DOHH2 (cell line): ENCODE measurements around the gene PALS2.

Experiments used
- H3F3A ChIP-seq: fragments of 200-600 bp; sonication (generic), shearing (Covaris generic); 2 replicates; pipeline ENCODE4 v1.6.0; 2016; ENCODE audit warnings: antibody characterized with exemption, mild to moderate bottlenecking; ENCODE audit not compliant: control insufficient read depth, insufficient read depth
- H3K27ac ChIP-seq: fragments of 200-600 bp; sonication (generic); 2 replicates; pipeline ENCODE4 v1.5.1; 2014; ENCODE audit warnings: low read depth, mild to moderate bottlenecking, low read length, moderate library complexity
- H3K27me3 ChIP-seq: fragments of 200-600 bp; sonication (generic); 2 replicates; pipeline ENCODE4 v1.6.1; 2014; ENCODE audit warnings: mild to moderate bottlenecking, low read length, mixed read lengths; ENCODE audit not compliant: control insufficient read depth
- H3K36me3 ChIP-seq: fragments of 200-600 bp; sonication (generic); 2 replicates; pipeline ENCODE4 v1.6.1; 2014; ENCODE audit warnings: mild to moderate bottlenecking, low read length, moderate library complexity, mixed read lengths; ENCODE audit not compliant: control insufficient read depth
- H3K4me1 ChIP-seq: fragments of 200-600 bp; sonication (generic); 2 replicates; pipeline ENCODE4 v1.6.1; 2014; ENCODE audit warnings: mild to moderate bottlenecking, low read length, mixed read lengths; ENCODE audit not compliant: control insufficient read depth
- H3K4me2 ChIP-seq: fragments of 200-600 bp; sonication (generic); 2 replicates; pipeline ENCODE4 v1.6.0; 2014; ENCODE audit warnings: mild to moderate bottlenecking, low read length, moderate library complexity
- H3K4me3 ChIP-seq: fragments of 200-600 bp; sonication (generic); 2 replicates; pipeline ENCODE4 v1.5.1; 2014; ENCODE audit warnings: mild to moderate bottlenecking, low read length, mixed read lengths
- H3K79me2 ChIP-seq: fragments of 200-600 bp; sonication (generic); 2 replicates; pipeline ENCODE4 v1.6.1; 2014; ENCODE audit warnings: mild to moderate bottlenecking, low read length, mixed read lengths; ENCODE audit not compliant: control insufficient read depth
- H3K9me2 ChIP-seq: fragments of 200-600 bp; sonication (generic); replicated peaks from 2 replicates; pipeline ENCODE4 v1.6.1; 2014; ENCODE audit warnings: mild to moderate bottlenecking, low read length, mixed read lengths; ENCODE audit not compliant: control insufficient read depth
- H3K9me3 ChIP-seq: fragments of 200-600 bp; sonication (generic); 2 replicates; pipeline ENCODE4 v1.6.1; 2014; ENCODE audit warnings: antibody characterized with exemption, low read length, mixed read lengths; ENCODE audit not compliant: control insufficient read depth, insufficient read depth
- H4K20me1 ChIP-seq: fragments of 200-600 bp; sonication (generic); 2 replicates; pipeline ENCODE4 v1.6.0; 2014; ENCODE audit warnings: low read depth, mild to moderate bottlenecking, antibody characterized with exemption, low read length, moderate library complexity; ENCODE audit not compliant: control insufficient read depth, insufficient read depth
- EZH2phosphoT487 ChIP-seq: fragments of 200-600 bp; sonication (generic); IDR thresholded peaks from 2 replicates; pipeline ENCODE4 v1.6.1; 2017; ENCODE audit warnings: borderline replicate concordance, mild to moderate bottlenecking, antibody characterized with exemption, low read length, moderate library complexity, mixed read lengths
- TF ChIP-seq, protein P1 (sequence below): fragments of 200-600 bp; sonication (generic); IDR thresholded peaks from one replicate; pipeline ENCODE4 v1.5.1; 2014; ENCODE audit warnings: antibody characterized with exemption, mild to moderate bottlenecking, low read depth, low read length; ENCODE audit not compliant: poor library complexity, severe bottlenecking

Gene PALS2

DNA sequence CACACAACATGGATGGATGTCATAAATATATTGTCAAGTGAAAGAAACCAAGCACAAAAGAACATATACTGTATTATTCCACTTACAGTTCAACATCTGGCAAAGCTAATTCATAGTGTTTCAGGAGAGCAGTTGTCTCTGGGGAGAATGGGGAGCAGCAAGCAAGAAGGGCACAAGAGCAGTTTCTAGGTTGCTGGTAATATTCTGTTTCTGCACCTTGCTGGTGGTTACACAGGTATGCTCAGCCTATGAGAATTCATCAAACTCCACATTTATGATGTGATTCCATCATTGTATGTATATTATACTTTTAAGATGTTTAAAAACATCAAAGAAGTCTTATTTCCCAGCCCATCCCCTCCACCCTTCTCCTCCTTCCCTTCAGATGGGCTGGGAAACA is 18.1 kb upstream of the PALS2 start:
- peaks cover 28% of the 10 kb centered on the region for H3K27me3 ChIP-seq
- no peaks in the 10 kb centered on the region for H3K36me3 ChIP-seq
- no peak overlapping the region for H3K27ac ChIP-seq
- no peaks in the 10 kb centered on the region for H3F3A ChIP-seq
- H3K4me3 ChIP-seq: no peak overlapping the region
- no peaks in the 10 kb centered on the region for H3K9me3 ChIP-seq
- no peaks in the 10 kb centered on the region for H4K20me1 ChIP-seq
- no peaks in the 10 kb centered on the region for H3K4me1 ChIP-seq
- TF ChIP-seq EZH2phosphoT487: no peak
- TF ChIP-seq, protein P1, sequence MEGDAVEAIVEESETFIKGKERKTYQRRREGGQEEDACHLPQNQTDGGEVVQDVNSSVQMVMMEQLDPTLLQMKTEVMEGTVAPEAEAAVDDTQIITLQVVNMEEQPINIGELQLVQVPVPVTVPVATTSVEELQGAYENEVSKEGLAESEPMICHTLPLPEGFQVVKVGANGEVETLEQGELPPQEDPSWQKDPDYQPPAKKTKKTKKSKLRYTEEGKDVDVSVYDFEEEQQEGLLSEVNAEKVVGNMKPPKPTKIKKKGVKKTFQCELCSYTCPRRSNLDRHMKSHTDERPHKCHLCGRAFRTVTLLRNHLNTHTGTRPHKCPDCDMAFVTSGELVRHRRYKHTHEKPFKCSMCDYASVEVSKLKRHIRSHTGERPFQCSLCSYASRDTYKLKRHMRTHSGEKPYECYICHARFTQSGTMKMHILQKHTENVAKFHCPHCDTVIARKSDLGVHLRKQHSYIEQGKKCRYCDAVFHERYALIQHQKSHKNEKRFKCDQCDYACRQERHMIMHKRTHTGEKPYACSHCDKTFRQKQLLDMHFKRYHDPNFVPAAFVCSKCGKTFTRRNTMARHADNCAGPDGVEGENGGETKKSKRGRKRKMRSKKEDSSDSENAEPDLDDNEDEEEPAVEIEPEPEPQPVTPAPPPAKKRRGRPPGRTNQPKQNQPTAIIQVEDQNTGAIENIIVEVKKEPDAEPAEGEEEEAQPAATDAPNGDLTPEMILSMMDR: no peak
- no peaks in the 10 kb centered on the region for H3K9me2 ChIP-seq
- no peak overlapping the region for H3K4me2 ChIP-seq
- H3K79me2 ChIP-seq: no peaks in the 10 kb centered on the region

DNA sequence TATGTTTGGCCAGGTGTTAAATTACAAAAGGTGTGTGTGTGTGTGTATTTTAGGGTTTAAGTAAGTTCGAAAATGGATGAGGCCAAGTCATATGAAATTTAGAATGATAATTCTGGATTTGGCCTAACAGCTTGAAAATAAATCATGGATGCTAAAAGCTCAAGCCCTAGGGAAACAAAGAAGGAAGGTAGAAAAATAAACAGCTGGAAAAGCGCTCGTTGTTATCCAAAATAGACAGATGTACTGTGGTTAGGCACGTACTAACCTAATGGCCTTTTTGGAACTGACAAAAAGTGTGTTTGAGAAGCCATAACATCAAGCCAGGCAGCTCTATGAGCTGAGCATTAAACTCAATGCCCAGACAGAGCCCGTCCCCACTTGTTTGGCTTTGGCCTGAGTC is 17.5 kb upstream of the PALS2 start:
- H4K20me1 ChIP-seq: no peaks in the 10 kb centered on the region
- no peak for TF ChIP-seq EZH2phosphoT487
- TF ChIP-seq, protein P1: no peak
- H3K9me3 ChIP-seq: no peaks in the 10 kb centered on the region
- H3K36me3 ChIP-seq: no peaks in the 10 kb centered on the region
- no peaks in the 10 kb centered on the region for H3K9me2 ChIP-seq
- H3K27me3 ChIP-seq: peaks cover 27% of the 10 kb centered on the region
- no peak overlapping the region for H3K4me2 ChIP-seq
- H3K27ac ChIP-seq: no peak overlapping the region
- no peak overlapping the region for H3K4me3 ChIP-seq
- H3K79me2 ChIP-seq: no peaks in the 10 kb centered on the region
- no peaks in the 10 kb centered on the region for H3F3A ChIP-seq
- no peaks in the 10 kb centered on the region for H3K4me1 ChIP-seq

DNA sequence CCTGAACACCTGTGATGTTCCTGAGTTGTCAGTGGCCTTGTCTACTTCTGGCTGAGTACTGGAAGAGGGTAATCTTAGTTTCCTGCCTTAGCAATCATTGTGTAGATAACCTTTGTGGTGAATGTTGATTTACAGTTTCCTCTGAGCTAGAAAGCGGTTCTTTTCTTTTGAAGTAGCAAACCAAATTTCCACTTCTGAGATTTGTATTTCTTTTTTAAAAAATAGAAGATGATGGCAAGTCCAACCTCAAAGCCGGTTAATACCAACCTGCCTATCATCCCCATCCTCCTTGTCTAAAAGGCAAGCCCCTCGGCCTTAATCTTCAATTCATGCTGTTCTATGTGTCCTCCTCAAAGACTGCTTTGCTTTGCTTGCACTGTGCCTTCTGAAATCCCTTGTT is 12.5 kb upstream of the PALS2 start:
- no peaks in the 10 kb centered on the region for H3K36me3 ChIP-seq
- no peaks in the 10 kb centered on the region for H3K9me3 ChIP-seq
- H3F3A ChIP-seq: no peaks in the 10 kb centered on the region
- no peaks in the 10 kb centered on the region for H3K4me1 ChIP-seq
- H3K79me2 ChIP-seq: no peaks in the 10 kb centered on the region
- no peaks in the 10 kb centered on the region for H4K20me1 ChIP-seq
- no peak overlapping the region for H3K4me2 ChIP-seq
- TF ChIP-seq, protein P1: no peak
- no peak for TF ChIP-seq EZH2phosphoT487
- no peak overlapping the region for H3K4me3 ChIP-seq
- H3K27ac ChIP-seq: no peak overlapping the region
- no peaks in the 10 kb centered on the region for H3K9me2 ChIP-seq
- H3K27me3 ChIP-seq: peaks cover 19% of the 10 kb centered on the region

DNA sequence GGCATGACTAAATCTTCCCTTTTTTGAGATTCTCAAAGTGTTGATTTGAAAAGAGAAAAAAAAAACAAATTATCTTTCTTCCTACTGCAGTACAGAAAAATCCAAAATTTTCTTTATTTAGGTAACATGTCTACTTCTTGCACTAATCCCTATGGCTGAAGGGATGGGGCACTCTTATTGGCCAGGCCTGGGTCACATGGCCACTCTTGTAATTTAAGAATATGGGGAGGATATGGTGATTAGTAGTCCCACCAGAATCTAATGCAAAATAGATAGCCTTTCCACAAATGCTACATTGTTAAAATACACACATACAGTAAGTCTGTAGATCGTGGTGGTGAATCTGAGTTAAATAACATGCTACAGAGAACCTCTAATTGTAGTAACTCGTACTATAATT is 7.0 kb upstream of the PALS2 start:
- Histone ChIP-seq H3K4me3 (no peak overlapping the region), H3K36me3 (no peaks in the 10 kb centered on the region), H3K9me2 (no peaks in the 10 kb centered on the region), H3K79me2 (no peaks in the 10 kb centered on the region), H3K4me1 (no peaks in the 10 kb centered on the region), H3K27ac (no peak overlapping the region), H3F3A (no peaks in the 10 kb centered on the region), H3K9me3 (no peaks in the 10 kb centered on the region), H3K27me3 (peaks cover 37% of the 10 kb centered on the region), H3K4me2 (no peak overlapping the region), H4K20me1 (no peaks in the 10 kb centered on the region)
- TF ChIP-seq, protein P1: no peak
- no peak for TF ChIP-seq EZH2phosphoT487
